HG03575 (cell line): ENCODE results near the gene PRPF38B.

ENCODE experiments used
- ATAC-seq: cut with Tn5 transposase; IDR thresholded peaks from one replicate; pipeline ENCODE4 v1.9.1; 2021; ENCODE audit not compliant: unreplicated experiment, insufficient number of reproducible peaks, low FRiP score; ENCODE audit errors: extremely low read depth

The PRPF38B gene

GRCh38 chr1:108749081-108749480 is 57.0 kb downstream of the PRPF38B start:
- ATAC-seq: no peak

GRCh38 chr1:108750476-108751181 is 58.5 kb downstream of the PRPF38B start:
- no peak for ATAC-seq
